Measurements from ENCODE around the gene ZNF230.

The ZNF230 gene

GRCh38 chr19:44002566-44003460 is at the start of gene ZNF230:
ZNF230 (plus strand) TSS chr19:44002957; CDS start chr19:44007079, 4,122 bp downstream.
- DNase-seq (ENCODE audit: low read depth), result peak; percentile 85

- DNase-seq (ENCODE audit: low read depth), result no peak
These were observed 45.9 kb upstream of the ZNF230 start for GRCh38 chr19:43956827-43957226.

- no peak for DNase-seq (ENCODE audit: low read depth)
These were observed 44.9 kb upstream of the ZNF230 start for GRCh38 chr19:43957891-43958290.

- DNase-seq (ENCODE audit: low read depth), result no peak
These were observed 42.3 kb upstream of the ZNF230 start for GRCh38 chr19:43960411-43960810.

- no peak for DNase-seq (ENCODE audit: low read depth)
These were observed 36.6 kb upstream of the ZNF230 start for GRCh38 chr19:43966079-43966694.

GRCh38 chr19:43976732-43977131 is 26.0 kb upstream of the ZNF230 start:
- DNase-seq (ENCODE audit: low read depth), result no peak

- DNase-seq (ENCODE audit: low read depth), result no peak
These were observed 19.2 kb upstream of the ZNF230 start for GRCh38 chr19:43983544-43983911.

- peak; percentile 93 for DNase-seq (ENCODE audit: low read depth)
These were observed 18.7 kb upstream of the ZNF230 start, which contains the start of gene ZNF155 for GRCh38 chr19:43983912-43984686. ZNF155 (plus strand) TSS chr19:43984188; CDS start chr19:43988544, 4,356 bp downstream.

- no peak for DNase-seq (ENCODE audit: low read depth)
These were observed 18.1 kb upstream of the ZNF230 start for GRCh38 chr19:43984687-43985000.

GRCh38 chr19:43997631-43998290 is 5.0 kb upstream of the ZNF230 start:
- DNase-seq (ENCODE audit: low read depth), result no peak

GRCh38 chr19:44002212-44002565 is 568 bp upstream of the ZNF230 start:
- no peak for DNase-seq (ENCODE audit: low read depth)

- DNase-seq (ENCODE audit: low read depth), result no peak
These were observed 778 bp downstream of the ZNF230 start for GRCh38 chr19:44003461-44004009.

GRCh38 chr19:44005973-44006372 is 3.2 kb downstream of the ZNF230 start:
- no peak for DNase-seq (ENCODE audit: low read depth)

- DNase-seq (ENCODE audit: low read depth), result no peak
These were observed 4.7 kb downstream of the ZNF230 start for GRCh38 chr19:44007473-44007872.

GRCh38 chr19:44010468-44010867 is 7.7 kb downstream of the ZNF230 start:
- DNase-seq (ENCODE audit: low read depth), result no peak

- no peak for DNase-seq (ENCODE audit: low read depth)
These were observed 16.7 kb downstream of the ZNF230 start for GRCh38 chr19:44019498-44019897.

GRCh38 chr19:44021221-44021620 is 18.5 kb downstream of the ZNF230 start:
- no peak for DNase-seq (ENCODE audit: low read depth)

- no peak for DNase-seq (ENCODE audit: low read depth)
These were observed 22.1 kb downstream of the ZNF230 start for GRCh38 chr19:44024900-44025216.

GRCh38 chr19:44025217-44025936 is 22.6 kb downstream of the ZNF230 start, which contains the start of gene ZNF222:
ZNF222 (plus strand) TSS chr19:44025379; CDS start chr19:44025437, 58 bp downstream.
- peak; percentile 70 for DNase-seq (ENCODE audit: low read depth)

GRCh38 chr19:44026622-44027021 is 23.9 kb downstream of the ZNF230 start:
- DNase-seq (ENCODE audit: low read depth), result no peak

GRCh38 chr19:44032001-44032610 is 29.3 kb downstream of the ZNF230 start:
- no peak for DNase-seq (ENCODE audit: low read depth)
